GM12872 (cell line): ENCODE measurements around the gene MACROD2.

ENCODE experiments used
- CTCF ChIP-seq: IDR thresholded peaks from 3 replicates; pipeline ENCODE4 v1.5.1; 2011; ENCODE audit warnings: low read depth, mild to moderate bottlenecking, low read length, moderate library complexity; ENCODE audit not compliant: insufficient read depth

Gene MACROD2

GRCh38 chr20:14193443-14193842 is 198.1 kb downstream of the MACROD2 start:
- no peak for TF ChIP-seq CTCF

DNA sequence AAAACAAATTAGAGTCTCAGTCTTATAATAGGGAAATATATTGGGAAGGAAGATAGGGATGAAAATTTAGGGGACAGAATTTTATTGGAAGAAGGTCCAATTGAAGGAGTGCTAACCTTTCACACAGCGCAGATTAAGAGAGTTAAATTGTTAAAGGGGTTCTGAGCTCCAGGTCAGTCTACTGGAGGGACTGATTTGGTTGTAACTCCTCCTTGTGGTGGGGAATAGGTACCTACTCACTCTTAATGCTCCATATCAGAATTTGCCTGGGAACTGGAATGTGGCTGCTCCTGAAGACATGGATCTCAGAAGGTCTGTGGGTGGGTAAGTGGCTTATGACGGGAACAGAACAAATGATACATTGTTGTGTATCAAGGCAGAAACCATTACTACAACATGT is 198.6 kb downstream of the MACROD2 start:
- TF ChIP-seq CTCF = 0 out of 3 replicates have a peak, but pooled peaks have one; percentile 12

GRCh38 chr20:14197097-14197496 is 201.8 kb downstream of the MACROD2 start:
- TF ChIP-seq CTCF = no peak

GRCh38 chr20:14198416-14198815 is 203.1 kb downstream of the MACROD2 start:
- no peak for TF ChIP-seq CTCF

- TF ChIP-seq CTCF = no peak
Observed at GRCh38 chr20:14199111-14199510, 203.8 kb downstream of the MACROD2 start.

DNA sequence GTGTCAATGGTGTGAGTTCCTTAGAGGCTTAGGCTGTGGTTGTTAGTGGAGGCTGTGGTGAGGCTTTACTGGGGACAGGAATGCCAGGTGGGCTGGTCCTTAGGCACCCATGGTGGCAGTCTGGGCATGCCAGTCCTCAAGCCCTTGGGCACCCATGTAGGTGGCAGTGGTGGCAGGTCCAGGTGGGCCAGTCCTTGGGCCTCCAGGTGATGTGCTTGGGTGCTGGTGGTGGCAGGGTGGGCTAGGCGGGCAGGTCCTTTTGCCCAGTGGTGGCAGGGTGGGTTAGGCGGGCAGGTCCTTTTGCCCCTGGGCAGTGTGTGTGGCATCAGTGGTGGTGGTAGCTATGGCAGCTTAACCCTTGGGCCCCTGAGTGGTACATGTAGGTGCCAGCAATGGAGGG is 208.3 kb downstream of the MACROD2 start:
- no peak for TF ChIP-seq CTCF

DNA sequence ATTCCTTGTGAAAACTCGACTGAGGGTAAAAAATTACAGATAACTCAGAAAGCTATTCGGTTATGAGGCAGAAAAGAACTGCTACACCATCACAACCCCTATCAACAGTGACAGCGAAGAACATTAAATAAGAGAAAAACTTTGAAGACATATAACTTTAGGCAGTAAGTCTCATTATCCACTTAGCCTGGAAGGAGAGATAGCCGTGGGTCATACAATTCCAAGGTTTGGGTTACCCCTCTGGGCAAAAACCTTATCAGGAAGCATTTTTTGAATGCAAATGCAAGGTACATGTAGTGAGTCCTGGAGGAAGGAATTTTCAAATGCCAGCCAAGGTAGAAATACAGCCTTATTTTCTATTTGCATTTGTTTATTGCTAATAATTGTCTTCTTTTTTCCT is 212.3 kb downstream of the MACROD2 start:
- TF ChIP-seq CTCF = no peak

- no peak for TF ChIP-seq CTCF
Observed at GRCh38 chr20:14208956-14209355, 213.6 kb downstream of the MACROD2 start.
